SHP77 (cell line): Measurements from ENCODE around the gene GLCE.
A peak's percentile ranks its signal among the peaks of the same experiment; 100 is the strongest.

ENCODE experiments used
- DNase-seq, 2 experiments: peaks; one replicate each; lab custom pipeline; 2025; lab: John Stamatoyannopoulos, UW

The GLCE gene

GRCh38 chr15:69206079-69206478, 45.6 kb downstream of the GLCE start:
- DNase-seq: no peak

GRCh38 chr15:69209661-69210060, 49.2 kb downstream of the GLCE start:
- no peak for DNase-seq

GRCh38 chr15:69210574-69210973, 50.1 kb downstream of the GLCE start:
- DNase-seq: no peak

GRCh38 chr15:69213786-69214185, 53.4 kb downstream of the GLCE start:
- no peak for DNase-seq

- DNase-seq: no peak
Observed at GRCh38 chr15:69215314-69216035, 55.0 kb downstream of the GLCE start.

- no peak for DNase-seq
Observed at GRCh38 chr15:69217381-69217780, 56.9 kb downstream of the GLCE start.

- DNase-seq: no peak
Observed at GRCh38 chr15:69219690-69220089, 59.3 kb downstream of the GLCE start.

- DNase-seq: no peak
Observed at GRCh38 chr15:69222002-69222474, 61.6 kb downstream of the GLCE start.

- DNase-seq: no peak
Observed at GRCh38 chr15:69223083-69223813, 62.8 kb downstream of the GLCE start.

- no peak for DNase-seq
Observed at GRCh38 chr15:69224383-69224782, 63.9 kb downstream of the GLCE start.

GRCh38 chr15:69225355-69226022, 65.1 kb downstream of the GLCE start:
- DNase-seq: peak in 1 of 2 experiments; percentile 11

GRCh38 chr15:69226023-69226355, 65.6 kb downstream of the GLCE start:
- no peak for DNase-seq

- DNase-seq: no peak
Observed at GRCh38 chr15:69232144-69232543, 71.7 kb downstream of the GLCE start.

GRCh38 chr15:69232765-69233164, 72.3 kb downstream of the GLCE start:
- DNase-seq: no peak

GRCh38 chr15:69234676-69235075, 74.2 kb downstream of the GLCE start:
- DNase-seq: no peak

- no peak for DNase-seq
Observed at GRCh38 chr15:69236505-69236904, 76.1 kb downstream of the GLCE start.

GRCh38 chr15:69237718-69238117, 77.3 kb downstream of the GLCE start:
- no peak for DNase-seq

GRCh38 chr15:69244798-69245197, 84.4 kb downstream of the GLCE start:
- no peak for DNase-seq

GRCh38 chr15:69253156-69253555, 92.7 kb downstream of the GLCE start:
- peak in 1 of 2 experiments; percentile 0 for DNase-seq

GRCh38 chr15:69265347-69265955, 105.0 kb downstream of the GLCE start:
- DNase-seq: peak in 1 of 2 experiments; percentile 43

- no peak for DNase-seq
Observed at GRCh38 chr15:69271217-69271616, 110.8 kb downstream of the GLCE start.

GRCh38 chr15:69272139-69272538, 111.7 kb downstream of the GLCE start:
- no peak for DNase-seq

GRCh38 chr15:69272891-69273290, 112.5 kb downstream of the GLCE start:
- DNase-seq: no peak
